T-helper 9 cell (primary cell): ENCODE measurements around the gene FRMD4A.

ENCODE experiments used
- DNase-seq: peaks from one replicate; pipeline ENCODE4 v3.0.0-alpha.2; 2020
- total RNA-seq, 2 donors: gene quantifications; one replicate each; lab custom pipeline; 2026; lab: John Stamatoyannopoulos, UW

Gene FRMD4A
- 1.4 to 1.7 reads per million in 2 donors for total RNA-seq

- DNase-seq: no peak
Observed at GRCh38 chr10:14330388-14331061, at the start of gene FRMD4A. Gene FRMD4A, minus strand, starts transcription at chr10:14330924.

GRCh38 chr10:14379556-14380280 lies 49.0 kb upstream of the FRMD4A start:
- no peak for DNase-seq

GRCh38 chr10:14378387-14378960 lies 47.8 kb upstream of the FRMD4A start:
- DNase-seq: no peak

- DNase-seq: no peak
Observed at GRCh38 chr10:14377591-14378175, 47.0 kb upstream of the FRMD4A start.

- no peak for DNase-seq
Observed at GRCh38 chr10:14374745-14375445, 44.2 kb upstream of the FRMD4A start.

- no peak for DNase-seq
Observed at GRCh38 chr10:14372606-14373005, 41.9 kb upstream of the FRMD4A start.

- no peak for DNase-seq
Observed at GRCh38 chr10:14371581-14371980, 40.9 kb upstream of the FRMD4A start.

- no peak for DNase-seq
Observed at GRCh38 chr10:14370894-14371293, 40.2 kb upstream of the FRMD4A start.

GRCh38 chr10:14369906-14370305 lies 39.2 kb upstream of the FRMD4A start:
- no peak for DNase-seq

- DNase-seq: no peak
Observed at GRCh38 chr10:14366760-14367159, 36.0 kb upstream of the FRMD4A start.

- DNase-seq: no peak
Observed at GRCh38 chr10:14365266-14365665, 34.5 kb upstream of the FRMD4A start.

- no peak for DNase-seq
Observed at GRCh38 chr10:14362104-14362503, 31.4 kb upstream of the FRMD4A start.

GRCh38 chr10:14360961-14361360 lies 30.2 kb upstream of the FRMD4A start:
- DNase-seq: no peak

- no peak for DNase-seq
Observed at GRCh38 chr10:14360515-14360914, 29.8 kb upstream of the FRMD4A start.

- DNase-seq: no peak
Observed at GRCh38 chr10:14358886-14359573, 28.3 kb upstream of the FRMD4A start.

- DNase-seq: no peak
Observed at GRCh38 chr10:14356921-14357320, 26.2 kb upstream of the FRMD4A start.

- DNase-seq: no peak
Observed at GRCh38 chr10:14355750-14356149, 25.0 kb upstream of the FRMD4A start.

- no peak for DNase-seq
Observed at GRCh38 chr10:14353291-14353913, 22.7 kb upstream of the FRMD4A start.

- DNase-seq: no peak
Observed at GRCh38 chr10:14350006-14350405, 19.3 kb upstream of the FRMD4A start.

GRCh38 chr10:14349081-14349480 lies 18.4 kb upstream of the FRMD4A start:
- DNase-seq: no peak

- DNase-seq: no peak
Observed at GRCh38 chr10:14345262-14345661, 14.5 kb upstream of the FRMD4A start.
